ENCODE results near the gene PBRM1. TPM values are rescaled to one million over a fixed set of nuclear protein-coding genes. Genes with fewer than 3 reads are reported as not detected.
A peak's percentile ranks its signal among the peaks of the same experiment; 100 is the strongest.

The PBRM1 gene
- total and polyA plus RNA-seq, 2 of the 13 experiments (the other 11 are each of a cell fraction or from before 2014, with no cell fraction given), result 10.9 to 33.2 TPM

DNA sequence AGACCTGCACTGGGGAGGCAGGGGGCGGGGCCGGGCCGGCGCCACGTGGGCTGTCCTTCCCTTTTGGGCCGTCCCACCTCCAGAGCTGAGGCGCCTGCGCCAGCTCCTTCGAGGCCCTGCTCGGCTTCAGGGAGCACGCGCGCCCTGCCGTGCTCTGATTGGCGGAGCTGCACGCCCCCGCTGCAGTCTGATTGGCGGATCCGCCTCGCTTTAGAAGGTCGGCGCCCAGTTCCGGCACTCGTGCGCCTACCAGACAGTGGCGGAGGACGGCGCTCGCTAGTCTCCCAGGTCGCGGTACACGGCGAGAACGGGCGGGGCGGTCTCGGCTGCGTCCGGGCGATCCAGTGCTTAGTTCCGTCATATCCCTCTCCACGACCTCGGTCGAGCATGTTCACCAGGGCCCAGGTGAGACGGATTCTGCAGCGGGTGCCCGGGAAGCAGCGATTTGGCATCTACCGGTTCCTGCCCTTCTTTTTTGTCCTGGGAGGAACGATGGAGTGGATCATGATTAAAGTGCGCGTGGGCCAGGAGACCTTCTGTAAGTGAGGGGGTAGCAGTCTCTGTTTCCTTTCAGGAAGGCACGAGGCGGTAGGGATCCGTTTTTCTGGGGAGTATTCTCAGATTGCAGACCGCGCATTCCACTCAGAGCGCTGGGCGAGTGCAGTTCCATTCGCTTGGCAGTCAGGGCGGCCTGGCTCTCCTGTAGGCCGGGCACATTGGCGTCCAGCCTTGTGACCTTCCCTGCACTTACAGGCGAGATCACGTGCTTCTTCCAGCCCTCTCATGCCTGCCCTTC is 149.1 kb downstream of the PBRM1 start, which contains the start of gene UQCC5 (continued):
- TF ChIP-seq NFE2 (CRISPR knock-in tag; IDR thresholded peaks at IDR 0.05) (no peak), MEIS1 (CRISPR knock-in tag; IDR thresholded peaks at IDR 0.05; ENCODE audit: borderline replicate concordance) (no peak; the same call in 1 of the 2 replicates), ZNF7 (CRISPR knock-in tag; IDR thresholded peaks at IDR 0.05) (no peak), ZSCAN31 (CRISPR knock-in tag; IDR thresholded peaks at IDR 0.05; ENCODE audit: low read depth) (peak; percentile 73; the same call in 1 of the 2 replicates), SCMH1 (CRISPR knock-in tag; IDR thresholded peaks at IDR 0.05; ENCODE audit: borderline replicate concordance) (no peak), ZMAT3 (CRISPR knock-in tag; conservative IDR thresholded peaks at IDR 0.05) (peak; percentile 90; the same call in 1 of the 2 replicates), CHD2 (IDR thresholded peaks at IDR 0.05; ENCODE audit: low read depth, low read length) (peak; percentile 89), ZNF75D (CRISPR knock-in tag; IDR thresholded peaks at IDR 0.05; ENCODE audit: borderline replicate concordance) (no peak), ZNF460 (CRISPR knock-in tag; IDR thresholded peaks at IDR 0.05; ENCODE audit: borderline replicate concordance) (no peak; the same call in 1 of the 2 replicates), CAMTA2 (CRISPR knock-in tag; IDR thresholded peaks at IDR 0.05; ENCODE audit: borderline replicate concordance) (peak; percentile 96), FOXK1 (CRISPR knock-in tag; IDR thresholded peaks at IDR 0.05; ENCODE audit: borderline replicate concordance, low read depth) (no peak), ZNF607 (CRISPR knock-in tag; IDR thresholded peaks at IDR 0.05; ENCODE audit: borderline replicate concordance) (peak; percentile 97), KLF6 (CRISPR knock-in tag; IDR thresholded peaks at IDR 0.05) (peak; percentile 92), NR2F6 (IDR thresholded peaks at IDR 0.05) (no peak), NR2F6 (CRISPR knock-in tag; IDR thresholded peaks at IDR 0.05) (peak; percentile 62), NCOA5 (CRISPR knock-in tag; IDR thresholded peaks at IDR 0.05) (no peak; the same call in 1 of the 2 replicates), CENPX (CRISPR knock-in tag; IDR thresholded peaks at IDR 0.05) (no peak), BORCS8-MEF2B (CRISPR knock-in tag; IDR thresholded peaks at IDR 0.05) (peak; percentile 53; the same call in 1 of the 2 replicates), ZNF776 (CRISPR knock-in tag; IDR thresholded peaks at IDR 0.05) (peak; percentile 73; the same call in 1 of the 2 replicates)
- TF ChIP-seq, protein P1, sequence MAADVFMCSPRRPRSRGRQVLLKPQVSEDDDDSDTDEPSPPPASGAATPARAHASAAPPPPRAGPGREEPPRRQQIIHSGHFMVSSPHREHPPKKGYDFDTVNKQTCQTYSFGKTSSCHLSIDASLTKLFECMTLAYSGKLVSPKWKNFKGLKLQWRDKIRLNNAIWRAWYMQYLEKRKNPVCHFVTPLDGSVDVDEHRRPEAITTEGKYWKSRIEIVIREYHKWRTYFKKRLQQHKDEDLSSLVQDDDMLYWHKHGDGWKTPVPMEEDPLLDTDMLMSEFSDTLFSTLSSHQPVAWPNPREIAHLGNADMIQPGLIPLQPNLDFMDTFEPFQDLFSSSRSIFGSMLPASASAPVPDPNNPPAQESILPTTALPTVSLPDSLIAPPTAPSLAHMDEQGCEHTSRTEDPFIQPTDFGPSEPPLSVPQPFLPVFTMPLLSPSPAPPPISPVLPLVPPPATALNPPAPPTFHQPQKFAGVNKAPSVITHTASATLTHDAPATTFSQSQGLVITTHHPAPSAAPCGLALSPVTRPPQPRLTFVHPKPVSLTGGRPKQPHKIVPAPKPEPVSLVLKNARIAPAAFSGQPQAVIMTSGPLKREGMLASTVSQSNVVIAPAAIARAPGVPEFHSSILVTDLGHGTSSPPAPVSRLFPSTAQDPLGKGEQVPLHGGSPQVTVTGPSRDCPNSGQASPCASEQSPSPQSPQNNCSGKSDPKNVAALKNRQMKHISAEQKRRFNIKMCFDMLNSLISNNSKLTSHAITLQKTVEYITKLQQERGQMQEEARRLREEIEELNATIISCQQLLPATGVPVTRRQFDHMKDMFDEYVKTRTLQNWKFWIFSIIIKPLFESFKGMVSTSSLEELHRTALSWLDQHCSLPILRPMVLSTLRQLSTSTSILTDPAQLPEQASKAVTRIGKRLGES (CRISPR knock-in tag; IDR thresholded peaks at IDR 0.05; ENCODE audit: borderline replicate concordance), result no peak; the same call in 1 of the 2 replicates
- TF ChIP-seq, protein P2, sequence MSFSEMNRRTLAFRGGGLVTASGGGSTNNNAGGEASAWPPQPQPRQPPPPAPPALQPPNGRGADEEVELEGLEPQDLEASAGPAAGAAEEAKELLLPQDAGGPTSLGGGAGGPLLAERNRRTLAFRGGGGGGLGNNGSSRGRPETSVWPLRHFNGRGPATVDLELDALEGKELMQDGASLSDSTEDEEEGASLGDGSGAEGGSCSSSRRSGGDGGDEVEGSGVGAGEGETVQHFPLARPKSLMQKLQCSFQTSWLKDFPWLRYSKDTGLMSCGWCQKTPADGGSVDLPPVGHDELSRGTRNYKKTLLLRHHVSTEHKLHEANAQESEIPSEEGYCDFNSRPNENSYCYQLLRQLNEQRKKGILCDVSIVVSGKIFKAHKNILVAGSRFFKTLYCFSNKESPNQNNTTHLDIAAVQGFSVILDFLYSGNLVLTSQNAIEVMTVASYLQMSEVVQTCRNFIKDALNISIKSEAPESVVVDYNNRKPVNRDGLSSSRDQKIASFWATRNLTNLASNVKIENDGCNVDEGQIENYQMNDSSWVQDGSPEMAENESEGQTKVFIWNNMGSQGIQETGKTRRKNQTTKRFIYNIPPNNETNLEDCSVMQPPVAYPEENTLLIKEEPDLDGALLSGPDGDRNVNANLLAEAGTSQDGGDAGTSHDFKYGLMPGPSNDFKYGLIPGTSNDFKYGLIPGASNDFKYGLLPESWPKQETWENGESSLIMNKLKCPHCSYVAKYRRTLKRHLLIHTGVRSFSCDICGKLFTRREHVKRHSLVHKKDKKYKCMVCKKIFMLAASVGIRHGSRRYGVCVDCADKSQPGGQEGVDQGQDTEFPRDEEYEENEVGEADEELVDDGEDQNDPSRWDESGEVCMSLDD (CRISPR knock-in tag; IDR thresholded peaks at IDR 0.05; ENCODE audit: borderline replicate concordance), result no peak; the same call in 1 of the 2 replicates
- TF ChIP-seq, protein P3, sequence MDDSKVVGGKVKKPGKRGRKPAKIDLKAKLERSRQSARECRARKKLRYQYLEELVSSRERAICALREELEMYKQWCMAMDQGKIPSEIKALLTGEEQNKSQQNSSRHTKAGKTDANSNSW (CRISPR knock-in tag; IDR thresholded peaks at IDR 0.05; ENCODE audit: borderline replicate concordance), result no peak; the same call in 1 of the 2 replicates
- TF ChIP-seq, protein P4, sequence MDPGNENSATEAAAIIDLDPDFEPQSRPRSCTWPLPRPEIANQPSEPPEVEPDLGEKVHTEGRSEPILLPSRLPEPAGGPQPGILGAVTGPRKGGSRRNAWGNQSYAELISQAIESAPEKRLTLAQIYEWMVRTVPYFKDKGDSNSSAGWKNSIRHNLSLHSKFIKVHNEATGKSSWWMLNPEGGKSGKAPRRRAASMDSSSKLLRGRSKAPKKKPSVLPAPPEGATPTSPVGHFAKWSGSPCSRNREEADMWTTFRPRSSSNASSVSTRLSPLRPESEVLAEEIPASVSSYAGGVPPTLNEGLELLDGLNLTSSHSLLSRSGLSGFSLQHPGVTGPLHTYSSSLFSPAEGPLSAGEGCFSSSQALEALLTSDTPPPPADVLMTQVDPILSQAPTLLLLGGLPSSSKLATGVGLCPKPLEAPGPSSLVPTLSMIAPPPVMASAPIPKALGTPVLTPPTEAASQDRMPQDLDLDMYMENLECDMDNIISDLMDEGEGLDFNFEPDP (CRISPR knock-in tag; conservative IDR thresholded peaks at IDR 0.05), result no peak
